Retinal pigment epithelial cell (primary cell): ENCODE data around the gene LPCAT2.

ENCODE experiments used
- DNase-seq: peaks from one replicate; pipeline ENCODE4 v3.0.0-alpha.2; 2010; ENCODE audit warnings: low read depth
- H3K4me3 ChIP-seq: 2 replicates; pipeline ENCODE4 v1.5.1; 2011; ENCODE audit warnings: mild to moderate bottlenecking, low read length, control low read depth, moderate library complexity
- TF ChIP-seq, protein P1 (sequence below): conservative IDR thresholded peaks from 2 replicates; pipeline ENCODE4 v1.5.1; 2011; ENCODE audit warnings: low read depth, low read length, control low read depth, inconsistent platforms

The LPCAT2 gene

GRCh38 chr16:55498101-55498500, 10.8 kb upstream of the LPCAT2 start:
- TF ChIP-seq, protein P1, sequence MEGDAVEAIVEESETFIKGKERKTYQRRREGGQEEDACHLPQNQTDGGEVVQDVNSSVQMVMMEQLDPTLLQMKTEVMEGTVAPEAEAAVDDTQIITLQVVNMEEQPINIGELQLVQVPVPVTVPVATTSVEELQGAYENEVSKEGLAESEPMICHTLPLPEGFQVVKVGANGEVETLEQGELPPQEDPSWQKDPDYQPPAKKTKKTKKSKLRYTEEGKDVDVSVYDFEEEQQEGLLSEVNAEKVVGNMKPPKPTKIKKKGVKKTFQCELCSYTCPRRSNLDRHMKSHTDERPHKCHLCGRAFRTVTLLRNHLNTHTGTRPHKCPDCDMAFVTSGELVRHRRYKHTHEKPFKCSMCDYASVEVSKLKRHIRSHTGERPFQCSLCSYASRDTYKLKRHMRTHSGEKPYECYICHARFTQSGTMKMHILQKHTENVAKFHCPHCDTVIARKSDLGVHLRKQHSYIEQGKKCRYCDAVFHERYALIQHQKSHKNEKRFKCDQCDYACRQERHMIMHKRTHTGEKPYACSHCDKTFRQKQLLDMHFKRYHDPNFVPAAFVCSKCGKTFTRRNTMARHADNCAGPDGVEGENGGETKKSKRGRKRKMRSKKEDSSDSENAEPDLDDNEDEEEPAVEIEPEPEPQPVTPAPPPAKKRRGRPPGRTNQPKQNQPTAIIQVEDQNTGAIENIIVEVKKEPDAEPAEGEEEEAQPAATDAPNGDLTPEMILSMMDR: no peak
- no peak for DNase-seq
- no peak overlapping the region for H3K4me3 ChIP-seq

- H3K4me3 ChIP-seq: no peak overlapping the region
- no peak for DNase-seq
- TF ChIP-seq, protein P1: no peak
Observed at GRCh38 chr16:55499281-55499680, 9.6 kb upstream of the LPCAT2 start.

- H3K4me3 ChIP-seq: no peak overlapping the region
- TF ChIP-seq, protein P1: no peak
- peak; percentile 99 for DNase-seq
Observed at GRCh38 chr16:55499951-55500529, 8.8 kb upstream of the LPCAT2 start.

GRCh38 chr16:55500530-55501011, 8.3 kb upstream of the LPCAT2 start:
- no peak overlapping the region for H3K4me3 ChIP-seq
- TF ChIP-seq, protein P1: no peak
- peak; percentile 16 for DNase-seq

DNA sequence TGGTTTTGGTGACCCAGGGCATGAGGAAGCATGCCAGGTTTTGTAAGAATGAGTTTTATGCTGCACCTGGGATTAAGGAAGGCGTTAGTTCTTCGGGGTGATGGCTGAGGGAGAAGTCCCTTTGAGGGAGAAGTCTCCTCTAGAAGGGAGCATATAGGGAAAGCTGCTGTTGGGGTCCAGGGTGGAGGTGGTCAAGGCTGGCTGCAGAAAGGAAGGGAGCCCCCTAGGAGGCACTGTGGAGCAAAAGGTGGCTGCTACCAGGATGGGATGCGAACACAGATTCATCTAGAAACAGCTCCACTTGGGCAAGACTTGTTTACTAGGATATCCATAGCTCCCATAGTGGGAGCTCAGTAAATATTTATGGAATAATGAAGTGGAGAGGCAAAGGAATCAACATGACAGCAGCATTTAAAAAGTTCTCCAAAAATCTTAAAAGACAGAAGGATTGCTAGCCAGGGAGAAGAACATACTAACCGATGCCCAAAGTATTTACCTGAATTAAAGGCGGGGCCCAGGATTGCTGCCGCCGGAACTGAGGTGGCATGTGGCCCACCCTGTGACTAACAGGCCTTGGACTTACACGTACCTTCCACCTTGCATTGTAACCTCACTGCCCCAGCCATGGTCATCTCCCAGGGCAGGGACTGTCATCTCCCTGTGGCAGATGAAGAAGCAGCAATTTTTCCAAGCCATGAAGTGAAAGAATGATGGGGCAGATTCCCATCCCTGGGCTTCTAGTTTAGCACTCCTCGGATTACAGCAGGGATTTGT, 7.1 kb upstream of the LPCAT2 start:
- TF ChIP-seq, protein P1: peak; percentile 54
- no peak for DNase-seq

DNA sequence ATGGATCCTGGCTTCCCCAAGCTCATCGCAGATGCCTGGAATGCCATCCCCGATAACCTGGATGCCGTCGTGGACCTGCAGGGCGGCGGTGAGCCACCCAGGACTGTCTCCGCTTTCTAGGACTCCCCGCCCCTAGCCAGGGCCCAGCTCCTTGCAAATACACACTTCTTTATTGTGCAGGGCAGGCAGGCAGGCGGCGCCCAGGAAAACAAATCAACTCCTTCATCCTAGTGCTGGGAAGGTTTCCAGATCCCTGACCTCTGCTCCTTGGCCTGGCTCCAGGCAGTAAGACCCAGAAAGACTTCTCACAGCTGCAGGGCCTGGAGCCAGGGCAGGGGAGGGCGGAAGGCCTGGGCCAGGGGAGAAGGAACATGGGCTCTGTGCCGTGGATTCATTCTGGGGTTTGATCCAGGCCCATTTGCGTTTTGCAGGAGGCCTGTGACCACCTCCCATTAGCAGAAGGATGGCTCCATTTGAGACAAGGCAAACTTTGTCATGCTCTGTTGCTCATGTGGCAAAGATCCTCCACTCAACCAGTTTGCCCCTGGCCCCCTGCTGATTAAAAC, 6.0 kb upstream of the LPCAT2 start:
- TF ChIP-seq, protein P1: peak; percentile 17
- DNase-seq: peak; percentile 95
- no peak overlapping the region for H3K4me3 ChIP-seq

More for the DNA sequence above, 7.1 kb upstream of the LPCAT2 start:
- no peak overlapping the region for H3K4me3 ChIP-seq
